ENCODE data around the gene SYTL2.
"Not testable (repeated sequence)": the region's sequence is repeated elsewhere in the genome, so short reads cannot be mapped to it uniquely, and the experiment has no call there.

SYTL2 gene

DNA sequence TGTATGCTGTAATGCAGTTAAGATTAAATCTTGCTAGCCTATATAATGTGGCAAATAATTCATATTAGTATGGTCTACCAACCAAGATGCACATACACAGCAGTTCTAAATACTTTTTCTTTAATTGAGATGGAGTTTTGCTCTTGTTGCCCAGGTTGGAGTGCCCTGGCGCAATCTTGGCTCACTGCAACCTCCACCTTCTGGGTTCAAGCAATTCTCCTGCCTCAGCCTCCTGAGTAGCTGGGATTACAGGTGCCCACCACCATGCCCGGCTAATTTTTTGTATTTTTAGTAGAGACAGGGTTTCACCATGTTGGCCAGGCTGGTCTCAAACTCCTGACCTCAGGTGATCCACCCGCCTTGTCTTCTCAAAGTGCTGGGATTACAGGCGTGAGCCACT lies 156.6 kb downstream of the SYTL2 start:
- H3K4me3 ChIP-seq (ENCODE audit: insufficient read depth, low read depth, low read length); H3K27me3 ChIP-seq (ENCODE audit: control insufficient read depth, insufficient read depth, low read length, poor library complexity, severe bottlenecking); H3K36me3 ChIP-seq (ENCODE audit: control insufficient read depth, insufficient read depth, low read length); H3K4me1 ChIP-seq (ENCODE audit: control insufficient read depth, insufficient read depth, low read length); H3K27ac ChIP-seq (ENCODE audit: insufficient read depth, low read depth, low read length, poor library complexity, severe bottlenecking); H3K9me3 ChIP-seq (ENCODE audit: control insufficient read depth, low read length): not testable (repeated sequence)
- 95 to 96% methylated on average over 4 of the region's 4 CpGs for WGBS, 2 experiments

DNA sequence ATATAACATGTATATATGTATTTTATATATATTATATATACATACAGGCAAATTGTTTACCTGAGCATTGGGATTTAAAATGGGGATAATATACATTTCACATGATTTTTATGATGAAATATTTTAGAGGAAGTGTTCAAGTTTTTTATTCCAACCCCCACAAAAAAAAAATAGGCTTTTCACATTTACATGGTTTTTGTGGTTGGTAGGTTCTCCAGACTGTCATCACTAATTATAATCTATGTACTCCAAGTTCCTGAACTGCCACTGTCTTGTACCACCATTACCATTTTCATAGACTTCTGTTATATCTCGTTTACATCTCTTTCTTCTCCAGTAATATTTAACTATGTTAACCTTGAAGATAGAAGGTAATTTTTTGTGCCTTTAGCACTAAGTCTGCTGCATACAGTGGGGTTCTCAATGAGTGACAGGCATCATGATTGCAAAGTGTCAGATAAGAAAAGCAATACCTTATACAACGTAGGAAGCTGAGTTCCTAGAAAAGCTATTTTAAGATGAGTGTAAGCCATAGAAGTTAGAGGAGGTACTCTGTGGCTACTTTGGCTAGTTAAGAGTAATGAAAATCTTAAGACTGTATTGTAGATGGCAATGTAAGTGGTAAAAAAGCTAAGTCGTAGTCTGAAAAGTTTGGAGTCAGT lies 158.0 kb downstream of the SYTL2 start:
- Histone ChIP-seq H3K4me3 (ENCODE audit: insufficient read depth, low read depth, low read length) (no peak overlapping the region), H3K27ac (ENCODE audit: insufficient read depth, low read depth, low read length, poor library complexity, severe bottlenecking) (no peak overlapping the region), H3K27me3 (ENCODE audit: control insufficient read depth, insufficient read depth, low read length, poor library complexity, severe bottlenecking) (no peaks in the 10 kb centered on the region), H3K9me3 (ENCODE audit: control insufficient read depth, low read length) (no peaks in the 10 kb centered on the region), H3K4me1 (ENCODE audit: control insufficient read depth, insufficient read depth, low read length) (no peaks in the 10 kb centered on the region), H3K36me3 (ENCODE audit: control insufficient read depth, insufficient read depth, low read length) (no peaks in the 10 kb centered on the region)
- 96 to 98% methylated on average over 2 of the region's 3 CpGs for WGBS, 2 experiments

DNA sequence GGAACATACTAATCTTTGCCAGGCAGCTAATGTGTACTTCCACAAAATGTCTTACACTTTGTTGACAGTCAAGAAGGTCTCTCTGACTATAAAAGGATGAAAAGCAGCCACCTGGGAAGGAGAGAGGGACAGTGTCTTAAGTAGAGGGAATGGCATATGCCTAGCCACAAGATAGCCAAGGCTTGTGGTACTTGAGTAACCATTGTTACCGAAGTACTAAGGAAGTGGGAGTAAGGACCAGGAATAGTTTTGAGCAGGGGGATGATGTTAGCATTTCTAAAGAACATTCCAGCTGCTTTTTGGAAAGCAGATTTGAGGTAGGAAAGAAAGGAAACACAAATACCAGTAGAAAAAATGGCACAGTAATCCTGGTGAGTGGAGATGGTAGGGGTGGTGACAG lies 159.8 kb downstream of the SYTL2 start:
- Histone ChIP-seq H3K4me1 (ENCODE audit: control insufficient read depth, insufficient read depth, low read length) (no peaks in the 10 kb centered on the region), H3K4me3 (ENCODE audit: insufficient read depth, low read depth, low read length) (no peak overlapping the region), H3K27ac (ENCODE audit: insufficient read depth, low read depth, low read length, poor library complexity, severe bottlenecking) (no peak overlapping the region), H3K9me3 (ENCODE audit: control insufficient read depth, low read length) (no peaks in the 10 kb centered on the region), H3K27me3 (ENCODE audit: control insufficient read depth, insufficient read depth, low read length, poor library complexity, severe bottlenecking) (no peaks in the 10 kb centered on the region), H3K36me3 (ENCODE audit: control insufficient read depth, insufficient read depth, low read length) (no peaks in the 10 kb centered on the region)
- WGBS, 2 experiments, result 82 to 95% methylated on average over 1 of the region's 1 CpG

DNA sequence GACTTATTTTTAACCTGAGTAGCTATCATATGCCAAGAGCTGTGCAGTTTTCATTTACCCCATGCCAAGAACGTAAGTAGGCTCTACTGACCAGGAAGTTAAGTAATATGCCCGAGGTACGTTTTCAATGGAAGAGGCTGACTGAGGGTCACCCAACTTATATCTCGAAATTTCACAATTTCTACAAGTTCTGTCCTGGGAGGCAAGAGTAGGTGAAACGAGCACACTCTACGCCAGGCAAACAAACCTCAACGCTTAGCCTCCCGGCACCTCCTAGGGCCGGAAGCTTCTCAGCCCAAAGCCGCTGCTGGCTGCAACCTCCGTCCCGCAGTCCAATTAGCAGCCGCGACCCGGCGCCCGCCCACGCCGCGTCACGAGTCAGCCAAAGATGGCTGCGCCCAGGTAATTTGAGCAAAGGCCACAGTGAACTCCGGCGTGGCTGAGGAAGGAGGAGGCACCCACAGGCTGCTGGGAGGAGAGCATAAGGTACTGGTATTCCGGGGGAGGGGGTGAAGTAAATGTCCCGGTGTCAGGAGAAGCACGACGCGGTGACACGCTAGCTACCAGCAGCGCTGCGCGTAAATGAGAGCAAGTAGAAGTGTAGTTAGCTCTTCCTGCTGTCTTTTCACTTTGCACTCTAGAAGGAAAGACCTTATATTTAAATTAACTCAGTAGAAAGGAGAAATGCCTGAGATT lies 163.2 kb downstream of the SYTL2 start, which contains the start of gene TMEM126A:
TSS of gene TMEM126A (plus strand) at position 364 of the 696 bp plus-strand sequence. CDS start 2,289 bp downstream, outside the sequence.
- 1% methylated on average over 33 of the region's 33 CpGs for WGBS, 2 experiments
- no peaks in the 10 kb centered on the region for H3K27me3 ChIP-seq (ENCODE audit: control insufficient read depth, insufficient read depth, low read length, poor library complexity, severe bottlenecking)
- H3K4me3 ChIP-seq (ENCODE audit: insufficient read depth, low read depth, low read length), result peak within 1 kb of the TSS; percentile 62
- H3K27ac ChIP-seq (ENCODE audit: insufficient read depth, low read depth, low read length, poor library complexity, severe bottlenecking), result no peak within 1 kb of the TSS
- no peaks in the 10 kb centered on the region for H3K9me3 ChIP-seq (ENCODE audit: control insufficient read depth, low read length)
- H3K36me3 ChIP-seq (ENCODE audit: control insufficient read depth, insufficient read depth, low read length), result no peaks in the 10 kb centered on the region
- no peaks in the 10 kb centered on the region for H3K4me1 ChIP-seq (ENCODE audit: control insufficient read depth, insufficient read depth, low read length)

DNA sequence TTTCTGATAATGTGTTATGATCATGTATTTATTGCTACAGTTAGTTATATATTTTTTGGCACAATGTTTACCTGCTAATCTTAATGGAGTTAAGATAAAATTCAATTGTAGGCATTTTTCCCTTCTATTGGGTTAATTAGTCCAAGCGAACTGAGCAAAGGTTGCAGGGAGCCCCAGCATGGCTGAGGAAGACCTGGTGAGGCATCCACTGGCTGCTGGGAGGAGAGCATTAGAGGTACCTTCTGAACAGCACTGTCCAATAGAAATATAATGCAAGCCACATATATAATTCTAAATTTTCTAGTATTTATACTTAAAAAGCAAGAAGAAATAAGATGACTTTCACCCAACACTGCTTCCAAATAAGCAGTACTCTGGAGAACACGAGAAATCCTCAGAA lies 163.9 kb downstream of the SYTL2 start:
- H3K27me3 ChIP-seq (ENCODE audit: control insufficient read depth, insufficient read depth, low read length, poor library complexity, severe bottlenecking), result no peaks in the 10 kb centered on the region
- 82 to 84% methylated on average over 2 of the region's 2 CpGs for WGBS, 2 experiments
- H3K36me3 ChIP-seq (ENCODE audit: control insufficient read depth, insufficient read depth, low read length), result no peaks in the 10 kb centered on the region
- H3K9me3 ChIP-seq (ENCODE audit: control insufficient read depth, low read length), result no peaks in the 10 kb centered on the region
- H3K4me3 ChIP-seq (ENCODE audit: insufficient read depth, low read depth, low read length), result peak overlapping the region; percentile 62
- H3K4me1 ChIP-seq (ENCODE audit: control insufficient read depth, insufficient read depth, low read length), result no peaks in the 10 kb centered on the region
- H3K27ac ChIP-seq (ENCODE audit: insufficient read depth, low read depth, low read length, poor library complexity, severe bottlenecking), result no peak overlapping the region
